GM12878 (cell line): ENCODE measurements around the gene FNDC3B. TPM values are rescaled to one million over a fixed set of nuclear protein-coding genes. Genes with fewer than 3 reads are reported as not detected.

ENCODE experiments used
- ATAC-seq: fragments of 200-7000 bp; cut with Tn5 transposase; 3 replicates; pipeline ENCODE4 v1.9.1; 2020; ENCODE audit warnings: mild to moderate bottlenecking, moderate library complexity
- BruUV-seq: library from RNA; stranded (reverse); fragments of 400-500 nt; replicated peaks from 2 replicates; lab custom pipeline; 2021; lab: Mats Ljungman, UMichigan
- CTCF ChIA-PET: fragments of 300-600 bp; sonication (Branson Sonifier 250); formaldehyde crosslinking; extraction: SDS; loops from one replicate; lab custom pipeline; 2021; ENCODE audit warnings: inconsistent platforms; lab: Yijun Ruan, JAX
- POLR2A ChIA-PET: fragments of 350-600 bp; formaldehyde crosslinking; extraction: SDS; loops from one replicate; lab custom pipeline; 2021; ENCODE audit warnings: inconsistent platforms; lab: Charles Lee
- RAD21 ChIA-PET: fragments of 300-600 bp; sonication (Branson Sonifier 250); formaldehyde crosslinking; loops from one replicate; lab custom pipeline; 2023; ENCODE audit warnings: antibody characterized with exemption; ENCODE audit not compliant: unreplicated experiment; lab: Charles Lee
- SMC1A ChIA-PET: fragments of 300-600 bp; sonication (Branson Sonifier 250); formaldehyde crosslinking; loops from one replicate; lab custom pipeline; 2023; ENCODE audit not compliant: unreplicated experiment, uncharacterized antibody; lab: Charles Lee
- DNase-seq: peaks from one replicate; pipeline ENCODE4 v3.0.0-alpha.2; 2011; ENCODE audit warnings: low read depth, low spot score
- FAIRE-seq: peaks from 3 replicates; lab custom pipeline; 2011; peaks lifted over from hg19 to GRCh38; lab: Jason Lieb, UNC
- H2AFZ ChIP-seq: 2 replicates; pipeline ENCODE4 v1.6.0; 2011; ENCODE audit warnings: low read depth, low read length, control low read depth; ENCODE audit not compliant: control insufficient read depth
- H3K27ac ChIP-seq: 2 replicates; pipeline ENCODE4 v1.5.1; 2011; ENCODE audit warnings: control low read depth; ENCODE audit not compliant: control insufficient read depth, insufficient read depth
- H3K27me3 ChIP-seq, 2 experiments: replicated peaks in 1 of 2; 2 replicates each; pipeline versions ENCODE4 v1.6.0 to v1.6.1; 2011; ENCODE audit warnings: low read length in 1 of 2; ENCODE audit not compliant: control insufficient read depth in 2 of 2, insufficient read depth in 2 of 2
- H3K36me3 ChIP-seq, 2 experiments: 2 replicates each; pipeline ENCODE4 v1.5.1; 2011; ENCODE audit warnings: low read length in 1 of 2; ENCODE audit not compliant: control insufficient read depth in 2 of 2, insufficient read depth in 2 of 2
- H3K4me1 ChIP-seq: 2 replicates; pipeline ENCODE4 v1.6.1; 2011; ENCODE audit warnings: mild to moderate bottlenecking, low read length, moderate library complexity, mixed read lengths; ENCODE audit not compliant: control insufficient read depth, insufficient read depth
- H3K4me2 ChIP-seq: 2 replicates; pipeline ENCODE4 v1.6.0; 2011; ENCODE audit warnings: control low read depth; ENCODE audit not compliant: control insufficient read depth, insufficient read depth
- H3K4me3 ChIP-seq: fragments of 200-600 bp; sonication (generic); 2 replicates; pipeline ENCODE4 v1.5.1; 2016
- H3K79me2 ChIP-seq: 2 replicates; pipeline ENCODE4 v1.6.0; 2011; ENCODE audit warnings: low read length; ENCODE audit not compliant: control insufficient read depth, insufficient read depth
- H3K9ac ChIP-seq: 2 replicates; pipeline ENCODE4 v1.8.0; 2011; ENCODE audit warnings: low read length, control low read depth, mixed read lengths; ENCODE audit not compliant: control insufficient read depth, insufficient read depth
- H3K9me3 ChIP-seq: replicated peaks from 3 replicates; pipeline ENCODE4 v1.5.1; 2011; ENCODE audit warnings: mild to moderate bottlenecking, low read length; ENCODE audit not compliant: control insufficient read depth, insufficient read depth
- H4K20me1 ChIP-seq: 2 replicates; pipeline ENCODE4 v1.6.0; 2011; ENCODE audit not compliant: control insufficient read depth, insufficient read depth
- ASH2L ChIP-seq: fragments of 300-600, 200-600 bp; sonication (generic); IDR thresholded peaks from 2 replicates; pipeline ENCODE4 v1.6.1; 2017; ENCODE audit warnings: low read depth, mild to moderate bottlenecking, borderline replicate concordance
- BRCA1 ChIP-seq: IDR thresholded peaks from 2 replicates; pipeline ENCODE4 v1.6.1; 2011; ENCODE audit warnings: low read depth, low read length, improper control_type of control experiment
- EGR1 ChIP-seq, 2 experiments: IDR thresholded peaks; 1 replicate in 1 of 2; 2 replicates in 1 of 2; pipeline ENCODE4 v1.6.1; 2011 to 2012; ENCODE audit warnings: low read depth in 2 of 2, low read length in 2 of 2, borderline replicate concordance in 1 of 2, mild to moderate bottlenecking in 1 of 2, moderate library complexity in 1 of 2
- FOS ChIP-seq: IDR thresholded peaks from 3 replicates; pipeline ENCODE4 v1.6.1; 2011; ENCODE audit warnings: borderline replicate concordance; ENCODE audit not compliant: insufficient read length; ENCODE audit errors: extremely low read depth
- GATAD2B ChIP-seq: fragments of 450-650 bp; conservative IDR thresholded peaks from 2 replicates; pipeline ENCODE4 v1.6.1; 2017; ENCODE audit warnings: low read depth, mild to moderate bottlenecking, moderate library complexity
- HCFC1 ChIP-seq: fragments of 150-350 bp; IDR thresholded peaks from 2 replicates; pipeline ENCODE4 v1.6.1; 2014; ENCODE audit warnings: low read length
- MAX ChIP-seq: IDR thresholded peaks from 2 replicates; pipeline ENCODE4 v1.6.1; 2012; ENCODE audit warnings: low read depth, low read length, improper control_type of control experiment
- SMAD5 ChIP-seq: IDR thresholded peaks from 2 replicates; pipeline ENCODE4 v1.6.1; 2016; ENCODE audit warnings: antibody characterized with exemption, low read depth
- SRF ChIP-seq, 2 experiments: IDR thresholded peaks; 2 replicates each; pipeline ENCODE4 v1.6.1; 2011; ENCODE audit warnings: low read depth in 2 of 2, low read length in 2 of 2, mild to moderate bottlenecking in 1 of 2, moderate library complexity in 1 of 2
- YBX1 ChIP-seq: fragments of 450-650 bp; IDR thresholded peaks from 2 replicates; pipeline ENCODE4 v1.6.1; 2016; ENCODE audit warnings: antibody characterized with exemption
- ZNF384 ChIP-seq: IDR thresholded peaks from 2 replicates; pipeline ENCODE4 v1.6.1; 2012; ENCODE audit warnings: low read depth, mild to moderate bottlenecking, low read length, improper control_type of control experiment, borderline replicate concordance
- in situ Hi-C: fragments of 300-500 bp; cut with MboI; formaldehyde crosslinking; loops from 9 replicates; pipeline ENCODE4 v1.14.3; 2018; ENCODE audit warnings: mixed read lengths
- intact Hi-C: fragments of 100-400 bp; cut with micrococcal nuclease; formaldehyde crosslinking; loops from one replicate; pipeline ENCODE4 v1.14.2; 2022; ENCODE audit not compliant: unreplicated experiment
- polyA plus RNA-seq, 11 experiments: library from polyadenylated mRNA; depleted of rRNA in 4 of 11; unstranded in 6 of 11; stranded (reverse) in 5 of 11; fragments of >200 nt; fragmentation: Nextera tagmentation in 4 of 11; fragmentation: Illumina TruSeq in 1 of 11; extraction: Ambion mirVana in 4 of 11; extraction: Trizol in 1 of 11; gene quantifications; 1 replicate in 1 of 11; 2 replicates in 10 of 11; pipeline versions ENCODE4 v1.2.1 to v1.2.3, GENCODE V29; 2011 to 2016; ENCODE audit warnings: inconsistent platforms in 2 of 11, missing spikeins in 2 of 11, low read depth in 1 of 11
- total RNA-seq, 4 experiments: library from RNA; depleted of rRNA in 3 of 4; stranded (reverse); fragments of >200 nt in 3 of 4; fragmentation: Illumina TruSeq in 1 of 4; extraction: Trizol in 1 of 4; gene quantifications; 2 replicates each; pipeline versions ENCODE4 v1.2.1 to v1.2.3, GENCODE V29; 2013 to 2021

FNDC3B gene
- total and polyA plus RNA-seq, 10 of the 15 experiments (the other 5 are each of a cell fraction or from before 2014, with no cell fraction given): 7.9 to 35.0 (median 18.5) TPM

- ChIA-PET POLR2A (interaction anchor here (0.6 kb wide), 1 partner anchor 69 kb away, joined by 3 read pairs; no protein-coding TSS in a partner anchor), RAD21 (interaction anchor here (0.7 to 1.2 kb wide), 3 partner anchors 55 to 1038 kb away, joined by 3 to 4 read pairs (median 3); no protein-coding TSS in a partner anchor), CTCF (interaction anchor here (0.6 to 1.0 kb wide), 3 partner anchors 69 to 1054 kb away, joined by 3 to 6 read pairs (median 3); no protein-coding TSS in a partner anchor), SMC1A (interaction anchor here (0.6 to 1.9 kb wide), 4 partner anchors 10 to 531 kb away, joined by 3 to 6 read pairs (median 4); no protein-coding TSS in a partner anchor)
- H4K20me1 ChIP-seq: no peaks in the 10 kb centered on the region
- TF ChIP-seq BRCA1 (no peak), YBX1 (no peak), SRF (IDR thresholded peaks at IDR 0.05; ENCODE audit: low read depth in 2 of 2, low read length in 2 of 2) (no peak), FOS (no peak), ASH2L (no peak), EGR1 (IDR thresholded peaks at IDR 0.05; ENCODE audit: borderline replicate concordance in 1 of 2, low read depth in 2 of 2, low read length in 2 of 2) (no peak), MAX (no peak), GATAD2B (no peak), SMAD5 (no peak), ZNF384 (no peak), HCFC1 (no peak)
- H3K27ac ChIP-seq: no peak overlapping the region
- H3K4me2 ChIP-seq: no peak overlapping the region
- intact Hi-C loops (no loop called here), in situ Hi-C loops (no loop called here)
- no peaks in the 10 kb centered on the region for H3K79me2 ChIP-seq
- no peak overlapping the region for H3K9ac ChIP-seq
- no peak overlapping the region for H3K4me3 ChIP-seq
- H3K4me1 ChIP-seq: no peaks in the 10 kb centered on the region
- no peaks in the 10 kb centered on the region for H3K27me3 ChIP-seq
- no peaks in the 10 kb centered on the region for H3K9me3 ChIP-seq
- no peaks in the 10 kb centered on the region for H3K36me3 ChIP-seq
- DNase-seq (no peak), ATAC-seq (no peak), FAIRE-seq (no peak)
- no TSS peak for BruUV-seq
- H2AFZ ChIP-seq: no peak overlapping the region
These were observed 21.0 kb upstream of the FNDC3B start for GRCh38 chr3:172018364-172018763.
